K562 (cell line): ENCODE results near the gene TMTC3.

Source experiments
- ADNP ChIP-seq: fragments of 200-800 bp; sonication (Bioruptor generic); IDR thresholded peaks from 2 replicates; pipeline ENCODE4 v1.6.1; 2016; ENCODE audit warnings: missing genetic modification characterization, missing compliant biosample characterization
- CTCF ChIP-seq, 3 experiments: IDR thresholded peaks in 2 of 3; conservative IDR thresholded peaks in 1 of 3; 2 replicates each; pipeline ENCODE4 v1.5.1; 2011 to 2012; ENCODE audit warnings: low read length in 3 of 3, mild to moderate bottlenecking in 3 of 3, control low read depth in 2 of 3, improper control_type of control experiment in 1 of 3, inconsistent platforms in 1 of 3, low read depth in 1 of 3, mixed read lengths in 1 of 3, moderate library complexity in 1 of 3; ENCODE audit not compliant: insufficient read depth in 2 of 3
- MTA3 ChIP-seq: fragments of 450-650 bp; formaldehyde crosslinking; IDR thresholded peaks from 2 replicates; pipeline ENCODE4 v1.6.1; 2017; ENCODE audit warnings: mild to moderate bottlenecking, borderline replicate concordance
- POLR2H ChIP-seq: IDR thresholded peaks from 2 replicates; pipeline ENCODE4 v1.6.1; 2016; ENCODE audit warnings: missing genetic modification characterization, low read depth, mild to moderate bottlenecking, control low read depth, missing compliant biosample characterization, moderate library complexity
- RAD21 ChIP-seq, 2 experiments: fragments of 250-450 bp in 1 of 2; fragments of 450-650 bp in 1 of 2; sonication (Bioruptor Pico) in 1 of 2; formaldehyde crosslinking in 1 of 2; IDR thresholded peaks in 1 of 2; conservative IDR thresholded peaks in 1 of 2; 2 replicates each; pipeline versions ENCODE4 v1.4.0 to v1.8.0; 2020 to 2022; ENCODE audit warnings: mild to moderate bottlenecking in 2 of 2, moderate library complexity in 1 of 2
- SNRNP70 ChIP-seq: fragments of 200-400 bp; formaldehyde crosslinking; optimal IDR thresholded peaks from 2 replicates; pipeline ENCODE3; 2017; ENCODE audit warnings: low read depth, low read length

GRCh38 chr12:88219861-88220260, 77.8 kb downstream of the TMTC3 start:
- TF ChIP-seq CTCF (IDR thresholded peaks at IDR 0.05 in 2 of 3, conservative IDR thresholded peaks at IDR 0.05 in 1 of 3; ENCODE audit: insufficient read depth in 2 of 3, low read depth in 1 of 3, low read length in 3 of 3) (no peak), MTA3 (no peak), SNRNP70 (no peak), ADNP (tag) (no peak), POLR2H (no peak), RAD21 (CRISPR knock-in tag; conservative IDR thresholded peaks at IDR 0.05 in 1 of 2, IDR thresholded peaks at IDR 0.05 in 1 of 2) (no peak)
